IPS-NIHi7 (cell line): Measurements from ENCODE around the gene BCAS1.
"Not testable (repeated sequence)": the region's sequence is repeated elsewhere in the genome, so short reads cannot be mapped to it uniquely, and the experiment has no call there.

ENCODE experiments used
- DNase-seq: peaks from one replicate; pipeline ENCODE4 v3.0.0; 2012; ENCODE audit warnings: mixed read lengths; ENCODE audit errors: extremely low spot score

Gene BCAS1

GRCh38 chr20:54017846-54018245 is 52.5 kb downstream of the BCAS1 start:
- DNase-seq: no peak

- DNase-seq: no peak
Measured at GRCh38 chr20:54015496-54015895, 54.9 kb downstream of the BCAS1 start.

GRCh38 chr20:54014293-54014926 is 56.0 kb downstream of the BCAS1 start:
- no peak for DNase-seq

- DNase-seq: no peak
Measured at GRCh38 chr20:54013471-54013870, 56.9 kb downstream of the BCAS1 start.

GRCh38 chr20:54011346-54011745 is 59.0 kb downstream of the BCAS1 start:
- no peak for DNase-seq

GRCh38 chr20:54006216-54006615 is 64.2 kb downstream of the BCAS1 start:
- not testable (repeated sequence) for DNase-seq

- no peak for DNase-seq
Measured at GRCh38 chr20:54005524-54005923, 64.9 kb downstream of the BCAS1 start.

GRCh38 chr20:54004445-54004844 is 65.9 kb downstream of the BCAS1 start:
- DNase-seq: no peak

GRCh38 chr20:54002741-54003140 is 67.7 kb downstream of the BCAS1 start:
- no peak for DNase-seq

GRCh38 chr20:54002056-54002575 is 68.3 kb downstream of the BCAS1 start:
- DNase-seq: no peak

GRCh38 chr20:54000914-54001313 is 69.5 kb downstream of the BCAS1 start:
- no peak for DNase-seq

- no peak for DNase-seq
Measured at GRCh38 chr20:54000262-54000661, 70.1 kb downstream of the BCAS1 start.

- no peak for DNase-seq
Measured at GRCh38 chr20:53999077-53999476, 71.3 kb downstream of the BCAS1 start.

GRCh38 chr20:53996584-53997486 is 73.6 kb downstream of the BCAS1 start:
- DNase-seq: no peak

GRCh38 chr20:53995949-53996348 is 74.4 kb downstream of the BCAS1 start:
- no peak for DNase-seq

- no peak for DNase-seq
Measured at GRCh38 chr20:53994088-53994487, 76.3 kb downstream of the BCAS1 start.

- DNase-seq: no peak
Measured at GRCh38 chr20:53993310-53993709, 77.1 kb downstream of the BCAS1 start.

- DNase-seq: no peak
Measured at GRCh38 chr20:53990768-53991450, 79.5 kb downstream of the BCAS1 start.

- no peak for DNase-seq
Measured at GRCh38 chr20:53990003-53990402, 80.4 kb downstream of the BCAS1 start.

GRCh38 chr20:53989401-53989800 is 81.0 kb downstream of the BCAS1 start:
- no peak for DNase-seq

- no peak for DNase-seq
Measured at GRCh38 chr20:53986037-53986650, 84.2 kb downstream of the BCAS1 start.

- no peak for DNase-seq
Measured at GRCh38 chr20:53985150-53985518, 85.3 kb downstream of the BCAS1 start.
